HEK293T (cell line): ENCODE measurements around the gene CD276.

Experiments
- BHLHE40 ChIP-seq: fragments of 450-650 bp; IDR thresholded peaks from 2 replicates; pipeline ENCODE4 v1.6.1; 2016; ENCODE audit warnings: mild to moderate bottlenecking, moderate library complexity, borderline replicate concordance
- FOXM1 ChIP-seq: fragments of 450-650 bp; IDR thresholded peaks from 2 replicates; pipeline ENCODE4 v1.6.1; 2017; ENCODE audit warnings: mild to moderate bottlenecking, borderline replicate concordance
- HDGF ChIP-seq: fragments of 450-650 bp; IDR thresholded peaks from 2 replicates; pipeline ENCODE4 v1.6.1; 2017; ENCODE audit warnings: antibody characterized with exemption, borderline replicate concordance
- SP1 ChIP-seq: fragments of 450-650 bp; IDR thresholded peaks from 2 replicates; pipeline ENCODE4 v1.6.1; 2017
- TARDBP ChIP-seq: fragments of 450-650 bp; IDR thresholded peaks from 2 replicates; pipeline ENCODE4 v1.6.1; 2016
- TF ChIP-seq, protein P1 (sequence below): fragments of 450-650 bp; IDR thresholded peaks from 2 replicates; pipeline ENCODE4 v1.6.1; 2016

DNA sequence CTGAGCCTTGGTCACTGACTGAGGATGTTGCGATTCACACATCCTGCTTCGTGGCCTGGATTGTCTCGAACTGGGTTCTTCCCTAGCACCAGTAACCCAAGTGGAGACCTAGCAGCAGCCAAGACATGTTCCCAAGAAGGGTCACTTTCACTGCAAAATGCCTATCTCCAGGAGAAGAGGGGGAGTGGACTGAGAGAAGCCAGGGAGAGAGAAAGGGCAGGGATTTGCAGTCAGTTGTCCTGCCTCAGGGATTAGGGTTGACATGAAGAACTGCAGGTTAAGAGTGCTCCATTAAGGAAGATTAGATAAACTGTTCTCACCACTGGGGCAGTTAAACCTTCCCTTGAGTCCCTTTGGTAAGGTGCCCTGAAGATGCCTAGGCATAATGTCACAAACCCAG is 5.7 kb upstream of the CD276 start:
- TF ChIP-seq BHLHE40 (no peak), FOXM1 (no peak), SP1 (no peak), HDGF (no peak), TARDBP (no peak)
- TF ChIP-seq, protein P1, sequence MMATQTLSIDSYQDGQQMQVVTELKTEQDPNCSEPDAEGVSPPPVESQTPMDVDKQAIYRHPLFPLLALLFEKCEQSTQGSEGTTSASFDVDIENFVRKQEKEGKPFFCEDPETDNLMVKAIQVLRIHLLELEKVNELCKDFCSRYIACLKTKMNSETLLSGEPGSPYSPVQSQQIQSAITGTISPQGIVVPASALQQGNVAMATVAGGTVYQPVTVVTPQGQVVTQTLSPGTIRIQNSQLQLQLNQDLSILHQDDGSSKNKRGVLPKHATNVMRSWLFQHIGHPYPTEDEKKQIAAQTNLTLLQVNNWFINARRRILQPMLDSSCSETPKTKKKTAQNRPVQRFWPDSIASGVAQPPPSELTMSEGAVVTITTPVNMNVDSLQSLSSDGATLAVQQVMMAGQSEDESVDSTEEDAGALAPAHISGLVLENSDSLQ, result no peak
